T-helper 1 cell treated with Interleukin-12 subunit alpha and Interleukin-12 subunit beta and Interleukin-4 antibody, amounts not matched to agents 30 μg/mL and 1 μg/mL, for 36 hours (primary cell): ENCODE results near the gene ZNF407.

Experiments
- H3K27ac Mint-ChIP-seq: one replicate; pipeline ENCODE4 v1.8.0; 2021; ENCODE audit warnings: mild to moderate bottlenecking, mixed read lengths
- H3K27me3 Mint-ChIP-seq: one replicate; pipeline ENCODE4 v1.8.0; 2021; ENCODE audit warnings: low read depth, mixed read lengths
- H3K36me3 Mint-ChIP-seq: one replicate; pipeline ENCODE4 v1.8.0; 2021; ENCODE audit warnings: low read depth, mixed read lengths
- H3K4me1 Mint-ChIP-seq: one replicate; pipeline ENCODE4 v1.8.0; 2021; ENCODE audit warnings: low read depth, mixed read lengths
- H3K4me3 Mint-ChIP-seq: one replicate; pipeline ENCODE4 v1.8.0; 2021; ENCODE audit warnings: mild to moderate bottlenecking, moderate library complexity, mixed read lengths
- H3K9me3 Mint-ChIP-seq: one replicate; pipeline ENCODE4 v1.8.0; 2021; ENCODE audit warnings: mixed read lengths

ZNF407 gene

DNA sequence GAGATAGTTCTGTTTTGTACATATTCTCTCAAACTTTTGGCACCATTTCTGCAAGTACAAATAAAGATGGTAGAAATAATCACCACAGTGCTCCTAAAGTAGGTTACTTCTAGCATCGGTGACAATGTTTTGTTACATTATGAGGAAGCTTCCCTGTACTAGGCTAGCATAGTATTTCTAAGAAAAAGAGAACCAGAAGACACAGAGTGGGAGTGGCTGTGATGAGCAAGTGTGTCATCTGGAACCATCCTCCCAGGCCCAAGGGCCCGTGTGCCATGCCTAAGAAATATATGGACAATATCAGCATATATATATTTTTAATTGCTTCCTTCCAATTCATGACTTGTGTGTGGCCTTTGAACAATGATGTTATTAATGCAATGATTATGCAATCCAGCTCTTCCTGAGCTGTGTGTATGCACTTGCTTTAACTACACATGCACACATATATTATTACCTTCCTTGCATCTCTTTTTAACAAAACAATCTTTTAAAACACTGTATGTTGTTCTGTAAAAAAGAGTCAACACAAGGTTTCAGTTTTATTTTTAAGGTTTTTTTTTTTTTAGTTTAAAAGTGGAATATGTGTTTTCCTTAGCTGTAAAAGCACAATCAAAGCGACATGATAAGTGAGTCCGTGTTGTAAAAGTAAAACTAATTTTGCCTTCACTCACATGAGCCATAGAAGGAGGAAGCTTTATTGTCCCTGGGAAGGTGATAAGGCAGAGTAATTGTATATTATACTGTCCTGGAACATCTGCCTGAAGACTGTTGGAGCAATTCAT is 303.9 kb downstream of the ZNF407 start:
- H3K27ac Mint-ChIP-seq, result peak overlapping the region; percentile 69
- no peaks in the 10 kb centered on the region for H3K9me3 Mint-ChIP-seq

GRCh38 chr18:74902147-74902455 is 304.4 kb downstream of the ZNF407 start:
- Mint-ChIP-seq H3K4me1 (peaks cover 31% of the 10 kb centered on the region), H3K27me3 (no peaks in the 10 kb centered on the region), H3K36me3 (peaks cover 3% of the 10 kb centered on the region), H3K27ac (no peak overlapping the region), H3K9me3 (no peaks in the 10 kb centered on the region), H3K4me3 (no peak overlapping the region)

More for the DNA sequence above, 303.9 kb downstream of the ZNF407 start:
- Mint-ChIP-seq H3K27me3 (no peaks in the 10 kb centered on the region), H3K36me3 (peaks cover 3% of the 10 kb centered on the region), H3K4me3 (no peak overlapping the region), H3K4me1 (peaks cover 34% of the 10 kb centered on the region)

- Mint-ChIP-seq H3K36me3 (peaks cover 3% of the 10 kb centered on the region), H3K27me3 (no peaks in the 10 kb centered on the region), H3K4me3 (no peak overlapping the region), H3K9me3 (no peaks in the 10 kb centered on the region), H3K4me1 (peaks cover 19% of the 10 kb centered on the region), H3K27ac (no peak overlapping the region)
These were observed 307.6 kb downstream of the ZNF407 start for GRCh38 chr18:74905247-74905646.

GRCh38 chr18:74906184-74906583 is 308.5 kb downstream of the ZNF407 start:
- Mint-ChIP-seq H3K27ac (no peak overlapping the region), H3K36me3 (peaks cover 3% of the 10 kb centered on the region), H3K9me3 (no peaks in the 10 kb centered on the region), H3K4me3 (no peak overlapping the region), H3K4me1 (peaks cover 13% of the 10 kb centered on the region), H3K27me3 (no peaks in the 10 kb centered on the region)

GRCh38 chr18:74914052-74914591 is 316.5 kb downstream of the ZNF407 start:
- H3K9me3 Mint-ChIP-seq, result no peaks in the 10 kb centered on the region
- no peak overlapping the region for H3K27ac Mint-ChIP-seq
- no peak overlapping the region for H3K4me3 Mint-ChIP-seq
- peaks cover 4% of the 10 kb centered on the region for H3K4me1 Mint-ChIP-seq
- H3K27me3 Mint-ChIP-seq, result no peaks in the 10 kb centered on the region
- no peaks in the 10 kb centered on the region for H3K36me3 Mint-ChIP-seq

DNA sequence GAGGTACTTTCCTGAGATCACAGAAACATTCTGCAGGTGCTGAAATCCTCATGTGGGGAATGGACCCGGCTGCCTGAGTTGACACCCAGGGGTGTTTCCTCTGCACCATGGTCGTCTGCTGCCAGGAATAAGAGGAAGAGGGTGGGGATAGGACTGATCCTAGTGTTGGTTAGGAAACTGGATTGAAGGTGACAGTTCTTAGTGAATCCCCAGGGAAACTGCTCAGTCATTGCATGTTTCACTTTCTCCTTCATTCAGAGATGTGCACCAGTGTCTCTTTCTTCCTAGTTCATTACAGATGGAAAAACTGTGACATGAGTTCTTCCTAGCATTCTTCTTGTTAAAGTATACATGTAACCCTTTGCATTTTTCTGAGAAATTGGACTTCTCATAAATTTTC is 317.0 kb downstream of the ZNF407 start:
- Mint-ChIP-seq H3K27me3 (no peaks in the 10 kb centered on the region), H3K4me3 (no peak overlapping the region), H3K36me3 (no peaks in the 10 kb centered on the region), H3K27ac (no peak overlapping the region), H3K9me3 (no peaks in the 10 kb centered on the region), H3K4me1 (peaks cover 4% of the 10 kb centered on the region)

- H3K4me3 Mint-ChIP-seq, result no peak overlapping the region
- no peaks in the 10 kb centered on the region for H3K9me3 Mint-ChIP-seq
- H3K4me1 Mint-ChIP-seq, result peaks cover 4% of the 10 kb centered on the region
- H3K27ac Mint-ChIP-seq, result no peak overlapping the region
- no peaks in the 10 kb centered on the region for H3K27me3 Mint-ChIP-seq
- H3K36me3 Mint-ChIP-seq, result no peaks in the 10 kb centered on the region
These were observed 319.2 kb downstream of the ZNF407 start for GRCh38 chr18:74916773-74917393.

DNA sequence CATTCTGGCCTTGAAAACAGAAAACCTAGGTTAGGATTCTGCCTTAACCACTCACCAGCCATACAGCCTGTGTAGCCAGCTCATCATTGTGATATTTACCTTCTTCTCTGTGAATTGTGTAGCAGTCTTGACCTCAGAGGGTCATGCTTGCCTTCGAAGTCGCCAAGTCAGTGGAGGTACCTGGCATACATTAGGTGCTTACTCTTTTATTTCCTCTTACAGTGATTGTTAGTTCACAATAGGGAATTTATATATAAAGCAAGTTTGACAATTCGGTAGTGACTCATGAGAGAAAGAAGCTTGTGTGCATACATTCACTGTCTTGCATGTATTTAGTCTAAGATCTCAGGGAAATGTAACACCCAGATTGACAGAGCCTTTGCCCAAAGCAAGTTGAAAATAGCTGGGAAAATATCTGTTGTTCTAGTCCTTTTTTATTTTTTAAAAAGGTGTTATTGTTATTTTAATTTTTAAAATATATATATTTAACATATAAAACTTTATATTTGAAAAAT is 320.7 kb downstream of the ZNF407 start:
- no peaks in the 10 kb centered on the region for H3K27me3 Mint-ChIP-seq
- H3K4me1 Mint-ChIP-seq, result peaks cover 4% of the 10 kb centered on the region
- H3K27ac Mint-ChIP-seq, result no peak overlapping the region
- H3K4me3 Mint-ChIP-seq, result no peak overlapping the region
- no peaks in the 10 kb centered on the region for H3K9me3 Mint-ChIP-seq
- H3K36me3 Mint-ChIP-seq, result no peaks in the 10 kb centered on the region

- H3K27me3 Mint-ChIP-seq, result no peaks in the 10 kb centered on the region
- H3K36me3 Mint-ChIP-seq, result no peaks in the 10 kb centered on the region
- H3K4me1 Mint-ChIP-seq, result no peaks in the 10 kb centered on the region
- no peaks in the 10 kb centered on the region for H3K9me3 Mint-ChIP-seq
- no peak overlapping the region for H3K4me3 Mint-ChIP-seq
- H3K27ac Mint-ChIP-seq, result no peak overlapping the region
These were observed 323.6 kb downstream of the ZNF407 start for GRCh38 chr18:74921057-74921820.

DNA sequence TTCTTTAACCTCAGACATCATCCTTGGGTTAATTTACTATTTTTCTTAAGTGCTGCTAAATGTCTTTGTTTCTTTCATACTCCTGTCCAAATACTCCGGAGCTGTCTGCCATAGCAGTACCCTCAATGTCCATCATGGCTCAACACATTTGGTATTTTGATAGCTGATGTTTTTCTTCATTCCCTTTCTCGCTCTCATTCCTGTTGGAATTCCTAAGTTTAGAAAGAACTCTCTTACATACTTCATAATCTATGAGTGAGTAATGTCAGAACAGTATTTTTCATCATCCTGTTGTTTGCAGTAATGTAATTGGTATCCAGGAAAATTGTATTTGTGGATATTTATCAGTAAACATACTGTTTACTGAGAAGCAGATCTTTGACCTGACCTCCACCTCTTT is 328.4 kb downstream of the ZNF407 start:
- H3K9me3 Mint-ChIP-seq, result no peaks in the 10 kb centered on the region
- no peak overlapping the region for H3K27ac Mint-ChIP-seq
- no peaks in the 10 kb centered on the region for H3K27me3 Mint-ChIP-seq
- no peaks in the 10 kb centered on the region for H3K4me1 Mint-ChIP-seq
- no peaks in the 10 kb centered on the region for H3K36me3 Mint-ChIP-seq
- H3K4me3 Mint-ChIP-seq, result no peak overlapping the region

- H3K9me3 Mint-ChIP-seq, result no peaks in the 10 kb centered on the region
These were observed 330.7 kb downstream of the ZNF407 start for GRCh38 chr18:74928194-74928968.

GRCh38 chr18:74929110-74929509 is 331.4 kb downstream of the ZNF407 start:
- Mint-ChIP-seq H3K4me3 (no peak overlapping the region), H3K27me3 (no peaks in the 10 kb centered on the region), H3K36me3 (peaks cover 4% of the 10 kb centered on the region), H3K27ac (no peak overlapping the region), H3K9me3 (no peaks in the 10 kb centered on the region), H3K4me1 (no peaks in the 10 kb centered on the region)

More at GRCh38 chr18:74928194-74928968, 330.7 kb downstream of the ZNF407 start:
- no peaks in the 10 kb centered on the region for H3K27me3 Mint-ChIP-seq
- H3K4me3 Mint-ChIP-seq, result no peak overlapping the region
- H3K4me1 Mint-ChIP-seq, result no peaks in the 10 kb centered on the region
- H3K36me3 Mint-ChIP-seq, result peaks cover 4% of the 10 kb centered on the region
- H3K27ac Mint-ChIP-seq, result no peak overlapping the region

DNA sequence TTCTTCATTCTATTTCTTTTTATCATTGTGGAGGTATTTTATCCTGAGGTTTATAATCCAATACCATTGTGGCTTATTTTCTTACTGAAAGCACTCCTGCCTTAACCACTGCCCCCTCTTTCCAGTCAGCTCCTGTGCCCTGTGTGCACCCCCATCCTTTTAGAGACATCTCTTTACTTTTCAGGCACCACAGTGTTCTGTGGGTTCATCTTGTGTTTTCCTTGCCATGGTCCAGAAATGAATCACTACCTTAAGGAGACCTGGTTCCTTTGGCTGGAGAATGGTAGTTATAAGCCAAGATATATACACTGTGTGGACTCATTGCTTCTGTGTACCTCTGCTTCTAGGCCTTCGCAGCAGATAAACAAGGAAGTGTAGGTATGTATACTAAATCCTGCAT is 332.9 kb downstream of the ZNF407 start:
- H3K27ac Mint-ChIP-seq, result no peak overlapping the region

DNA sequence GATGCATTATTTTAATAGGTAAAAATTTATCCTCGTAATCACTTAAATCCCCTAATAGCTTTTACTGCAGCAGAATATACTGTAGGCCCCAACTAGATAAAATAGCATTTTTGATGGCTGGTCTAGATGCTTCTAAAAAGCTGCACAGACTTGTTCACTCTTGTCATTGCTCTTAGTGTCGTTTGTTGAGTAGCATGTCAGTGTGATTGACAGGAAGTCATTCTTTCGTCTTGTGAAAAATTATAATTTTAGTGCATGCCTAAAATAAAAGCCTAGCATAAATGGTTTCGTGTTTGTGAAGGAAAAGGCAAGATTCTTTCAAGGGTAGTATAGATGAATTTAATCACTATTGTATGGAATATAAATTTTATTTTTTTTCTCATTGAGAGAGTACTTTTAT is 336.3 kb downstream of the ZNF407 start:
- Mint-ChIP-seq H3K27ac (no peak overlapping the region), H3K9me3 (no peaks in the 10 kb centered on the region), H3K36me3 (peaks cover 4% of the 10 kb centered on the region), H3K4me3 (no peak overlapping the region), H3K4me1 (no peaks in the 10 kb centered on the region), H3K27me3 (no peaks in the 10 kb centered on the region)

More for the DNA sequence above, 332.9 kb downstream of the ZNF407 start:
- Mint-ChIP-seq H3K4me1 (no peaks in the 10 kb centered on the region), H3K27me3 (no peaks in the 10 kb centered on the region), H3K9me3 (no peaks in the 10 kb centered on the region), H3K4me3 (no peak overlapping the region), H3K36me3 (peaks cover 4% of the 10 kb centered on the region)
